Sigmoid colon (tissue), 4 donors: Measurements from ENCODE around the gene GALK1.
A peak's percentile ranks its signal among the peaks of the same experiment; 100 is the strongest.

Experiments
- CTCF ChIP-seq, 4 experiments: fragments of 450-650 bp in 3 of 4; fragments of 200-600 bp in 1 of 4; IDR thresholded peaks; one replicate each; pipeline ENCODE4 v1.5.1; 2016 to 2019; ENCODE audit warnings: antibody characterized with exemption in 4 of 4, mild to moderate bottlenecking in 3 of 4, moderate library complexity in 2 of 4
- EP300 ChIP-seq, 4 donors: sonication (generic); formaldehyde crosslinking; IDR thresholded peaks; one replicate each; pipeline ENCODE4 v1.6.1; 2017; ENCODE audit warnings: antibody characterized with exemption in 4 of 4
- POLR2A ChIP-seq, 2 donors: fragments of 450-650 bp; IDR thresholded peaks; one replicate each; pipeline ENCODE4 v1.6.1; 2016; ENCODE audit warnings: antibody characterized with exemption in 2 of 2, mild to moderate bottlenecking in 2 of 2, moderate library complexity in 2 of 2

DNA sequence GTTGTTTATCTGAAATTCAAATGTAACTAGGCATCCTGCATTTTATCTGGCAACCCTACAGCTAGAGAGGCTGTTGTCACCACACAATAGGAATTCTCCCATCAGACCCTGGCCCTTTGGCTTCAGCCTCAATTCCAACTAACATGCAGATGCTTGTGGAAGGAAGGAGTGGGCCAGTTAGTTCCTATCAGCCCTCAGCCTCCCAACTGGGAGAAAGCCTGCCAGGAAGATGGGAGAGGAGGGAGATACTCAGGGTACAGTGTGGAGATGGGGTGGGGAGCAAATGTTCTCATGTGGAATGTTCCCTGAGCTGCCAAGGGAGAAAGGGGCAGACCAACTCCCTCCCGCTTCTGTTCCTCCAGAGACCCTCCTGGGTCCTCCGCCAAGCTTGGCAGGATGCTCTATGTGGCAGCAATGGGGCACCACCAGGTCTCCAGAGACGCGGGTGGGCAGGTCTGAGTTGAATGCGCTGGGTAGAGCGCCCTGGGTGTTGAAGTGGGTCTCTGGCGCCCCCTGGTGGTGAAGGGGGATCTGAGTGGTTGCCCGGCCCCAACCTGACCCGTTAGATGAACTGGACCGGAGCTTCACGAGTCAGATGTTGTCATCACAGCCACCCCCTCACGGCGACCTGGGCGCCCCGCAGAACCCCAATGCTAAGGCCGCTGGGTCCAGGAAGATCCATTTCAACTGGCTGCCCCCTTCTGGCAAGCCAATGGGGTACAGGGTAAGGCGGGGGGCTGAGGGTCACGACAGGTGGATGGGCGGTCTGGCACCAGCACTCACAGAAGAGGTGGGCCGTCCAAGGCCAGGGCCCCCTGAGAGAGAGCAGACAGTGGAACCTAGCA is 15.2 kb downstream of the GALK1 start:
- peak; percentile 90 to 95 (median 91) for TF ChIP-seq CTCF (IDR thresholded peaks at IDR 0.05)
- TF ChIP-seq POLR2A (IDR thresholded peaks at IDR 0.05): no peak
- no peak for TF ChIP-seq EP300 (IDR thresholded peaks at IDR 0.05)
